ENCODE measurements around the gene MCC. TPM values are rescaled to one million over a fixed set of nuclear protein-coding genes. Genes with fewer than 3 reads are reported as not detected.

Gene MCC
- total and polyA plus RNA-seq, 2 donors from 2014 or later = 2.4 to 20.6 TPM

- TF ChIP-seq, protein P1, sequence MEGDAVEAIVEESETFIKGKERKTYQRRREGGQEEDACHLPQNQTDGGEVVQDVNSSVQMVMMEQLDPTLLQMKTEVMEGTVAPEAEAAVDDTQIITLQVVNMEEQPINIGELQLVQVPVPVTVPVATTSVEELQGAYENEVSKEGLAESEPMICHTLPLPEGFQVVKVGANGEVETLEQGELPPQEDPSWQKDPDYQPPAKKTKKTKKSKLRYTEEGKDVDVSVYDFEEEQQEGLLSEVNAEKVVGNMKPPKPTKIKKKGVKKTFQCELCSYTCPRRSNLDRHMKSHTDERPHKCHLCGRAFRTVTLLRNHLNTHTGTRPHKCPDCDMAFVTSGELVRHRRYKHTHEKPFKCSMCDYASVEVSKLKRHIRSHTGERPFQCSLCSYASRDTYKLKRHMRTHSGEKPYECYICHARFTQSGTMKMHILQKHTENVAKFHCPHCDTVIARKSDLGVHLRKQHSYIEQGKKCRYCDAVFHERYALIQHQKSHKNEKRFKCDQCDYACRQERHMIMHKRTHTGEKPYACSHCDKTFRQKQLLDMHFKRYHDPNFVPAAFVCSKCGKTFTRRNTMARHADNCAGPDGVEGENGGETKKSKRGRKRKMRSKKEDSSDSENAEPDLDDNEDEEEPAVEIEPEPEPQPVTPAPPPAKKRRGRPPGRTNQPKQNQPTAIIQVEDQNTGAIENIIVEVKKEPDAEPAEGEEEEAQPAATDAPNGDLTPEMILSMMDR (IDR thresholded peaks at IDR 0.05; ENCODE audit: borderline replicate concordance, extremely low read depth, insufficient read depth) = no peak
- no peak for FAIRE-seq
- DNase-seq = no peak
- Histone ChIP-seq H3K36me3 (ENCODE audit: control insufficient read depth in 2 of 3, insufficient read depth in 3 of 3, low read length in 3 of 3) (no peaks in the 10 kb centered on the region), H3K27ac (ENCODE audit: low read depth in 2 of 2, low read length in 2 of 2) (no peak overlapping the region), H3K27me3 (ENCODE audit: control insufficient read depth, insufficient read depth, low read length) (no peaks in the 10 kb centered on the region), H3K9me3 (ENCODE audit: control insufficient read depth in 2 of 3, insufficient read depth in 1 of 3, low read length in 3 of 3) (peaks cover 0 to 5% (median 0%) of the 10 kb centered on the region in 3 donors), H3K4me1 (ENCODE audit: control insufficient read depth in 2 of 3, insufficient read depth in 2 of 3, low read depth in 1 of 3, low read length in 3 of 3) (peaks cover 0 to 3% (median 0%) of the 10 kb centered on the region in 3 donors), H3K9ac (ENCODE audit: low read length in 3 of 3) (no peak overlapping the region), H3K4me3 (ENCODE audit: low read length in 3 of 3) (no peak overlapping the region)
- intact Hi-C loops (cut with DNase I) = no loop called here
These were observed 299.0 kb downstream of the MCC start for GRCh38 chr5:113189291-113189690.

GRCh38 chr5:113188436-113188835 is 299.8 kb downstream of the MCC start:
- no peak overlapping the region for H3K9ac ChIP-seq (ENCODE audit: low read length in 3 of 3)
- DNase-seq = no peak
- peaks cover 0 to 5% (median 0%) of the 10 kb centered on the region in 3 donors for H3K9me3 ChIP-seq (ENCODE audit: control insufficient read depth in 2 of 3, insufficient read depth in 1 of 3, low read length in 3 of 3)
- TF ChIP-seq, protein P1 (IDR thresholded peaks at IDR 0.05; ENCODE audit: borderline replicate concordance, extremely low read depth, insufficient read depth) = no peak
- no peaks in the 10 kb centered on the region for H3K36me3 ChIP-seq (ENCODE audit: control insufficient read depth in 2 of 3, insufficient read depth in 3 of 3, low read length in 3 of 3)
- H3K27ac ChIP-seq (ENCODE audit: low read depth in 2 of 2, low read length in 2 of 2) = no peak overlapping the region
- intact Hi-C loops (cut with DNase I) = no loop called here
- no peak for FAIRE-seq
- H3K27me3 ChIP-seq (ENCODE audit: control insufficient read depth, insufficient read depth, low read length) = no peaks in the 10 kb centered on the region
- peaks cover 0 to 3% (median 0%) of the 10 kb centered on the region in 3 donors for H3K4me1 ChIP-seq (ENCODE audit: control insufficient read depth in 2 of 3, insufficient read depth in 2 of 3, low read depth in 1 of 3, low read length in 3 of 3)
- H3K4me3 ChIP-seq (ENCODE audit: low read length in 3 of 3) = no peak overlapping the region

DNA sequence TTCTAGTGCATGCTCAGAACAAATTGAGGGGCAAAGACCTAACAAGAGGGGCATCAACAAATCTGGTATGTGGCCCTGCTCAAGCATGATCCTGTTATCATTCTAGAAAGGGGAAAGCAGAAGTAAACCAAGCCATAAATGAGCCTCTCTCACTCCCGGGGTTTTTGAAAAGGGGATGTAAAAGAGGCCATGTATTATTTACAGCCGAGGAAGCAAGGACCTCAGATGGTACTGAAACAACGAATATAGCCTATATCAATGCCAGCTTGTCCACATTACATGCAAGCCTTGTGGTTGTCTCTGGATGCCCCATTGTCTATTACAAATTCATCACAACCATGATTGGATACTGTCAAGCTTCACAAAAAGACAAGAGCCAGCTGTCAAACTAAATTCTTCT is 300.3 kb downstream of the MCC start:
- intact Hi-C loops (cut with DNase I) = no loop called here

More for the DNA sequence above, 300.3 kb downstream of the MCC start:
- DNase-seq (peak in 1 of 5 donors; percentile 46), FAIRE-seq (no peak)
- Histone ChIP-seq H3K9me3 (ENCODE audit: control insufficient read depth in 2 of 3, insufficient read depth in 1 of 3, low read length in 3 of 3) (peaks cover 0 to 2% (median 0%) of the 10 kb centered on the region in 3 donors), H3K27me3 (ENCODE audit: control insufficient read depth, insufficient read depth, low read length) (no peaks in the 10 kb centered on the region), H3K9ac (ENCODE audit: low read length in 3 of 3) (no peak overlapping the region), H3K27ac (ENCODE audit: low read depth in 2 of 2, low read length in 2 of 2) (no peak overlapping the region), H3K4me1 (ENCODE audit: control insufficient read depth in 2 of 3, insufficient read depth in 2 of 3, low read depth in 1 of 3, low read length in 3 of 3) (peaks cover 0 to 3% (median 0%) of the 10 kb centered on the region in 3 donors), H3K4me3 (ENCODE audit: low read length in 3 of 3) (no peak overlapping the region), H3K36me3 (ENCODE audit: control insufficient read depth in 2 of 3, insufficient read depth in 3 of 3, low read length in 3 of 3) (no peaks in the 10 kb centered on the region)
- TF ChIP-seq, protein P1 (IDR thresholded peaks at IDR 0.05; ENCODE audit: borderline replicate concordance, extremely low read depth, insufficient read depth) = no peak

Measured in kidney (tissue), 14 donors.